KG1 (cell line): Measurements from ENCODE around the gene DLST.

Experiments
- DNase-seq: peaks from one replicate; lab custom pipeline; 2025; lab: John Stamatoyannopoulos, UW

The DLST gene

DNA sequence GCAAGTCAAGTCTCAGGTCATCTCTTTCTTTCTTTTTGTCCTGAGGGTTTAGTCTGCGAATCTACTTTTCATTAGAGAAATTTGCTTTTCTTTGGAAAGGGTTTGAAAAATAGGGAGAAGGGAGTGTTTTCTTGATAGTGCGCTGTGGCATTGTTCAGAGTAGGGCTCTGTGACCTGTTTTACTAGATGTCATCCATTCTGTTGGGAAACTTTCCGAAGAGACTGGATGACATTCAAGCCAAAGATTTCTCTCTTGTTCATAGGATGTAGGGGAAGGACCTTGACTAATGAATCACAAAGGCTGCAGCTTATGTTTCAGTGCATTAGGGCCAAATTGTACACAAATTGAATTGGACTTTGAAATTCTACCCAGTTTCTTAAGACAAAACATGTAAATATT, 14.7 kb downstream of the DLST start:
- DNase-seq = no peak

- no peak for DNase-seq
Measured at GRCh38 chr14:74897642-74898041, 15.9 kb downstream of the DLST start.

- no peak for DNase-seq
Measured at GRCh38 chr14:74898083-74898482, 16.4 kb downstream of the DLST start.

GRCh38 chr14:74898694-74899093, 17.0 kb downstream of the DLST start:
- DNase-seq = no peak

GRCh38 chr14:74902941-74903705, 21.4 kb downstream of the DLST start:
- no peak for DNase-seq

- DNase-seq = no peak
Measured at GRCh38 chr14:74904635-74905503, 23.2 kb downstream of the DLST start.

- DNase-seq = peak; percentile 32
Measured at GRCh38 chr14:74905595-74906142, 24.0 kb downstream of the DLST start.

- DNase-seq = no peak
Measured at GRCh38 chr14:74906925-74907521, 25.3 kb downstream of the DLST start.

DNA sequence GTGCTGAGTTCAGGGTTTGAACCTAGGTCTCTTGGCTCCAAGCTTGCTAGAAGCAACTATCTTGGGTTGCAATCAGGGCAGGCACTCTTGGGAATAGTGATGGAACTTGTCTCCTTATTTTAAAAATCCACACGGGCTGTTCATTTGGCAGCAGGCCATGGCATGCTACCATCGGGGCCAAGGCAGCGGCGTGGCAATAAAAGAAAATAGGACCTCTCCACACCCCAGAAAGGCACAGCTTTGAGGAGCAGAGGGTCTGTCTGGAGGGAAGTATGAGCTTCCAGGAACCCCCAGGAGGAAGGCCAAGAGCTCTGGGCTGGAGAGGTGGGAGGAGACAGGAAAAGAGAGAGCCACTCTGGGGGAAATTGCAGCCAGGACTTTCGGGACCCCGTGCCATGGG, 26.0 kb downstream of the DLST start:
- no peak for DNase-seq

DNA sequence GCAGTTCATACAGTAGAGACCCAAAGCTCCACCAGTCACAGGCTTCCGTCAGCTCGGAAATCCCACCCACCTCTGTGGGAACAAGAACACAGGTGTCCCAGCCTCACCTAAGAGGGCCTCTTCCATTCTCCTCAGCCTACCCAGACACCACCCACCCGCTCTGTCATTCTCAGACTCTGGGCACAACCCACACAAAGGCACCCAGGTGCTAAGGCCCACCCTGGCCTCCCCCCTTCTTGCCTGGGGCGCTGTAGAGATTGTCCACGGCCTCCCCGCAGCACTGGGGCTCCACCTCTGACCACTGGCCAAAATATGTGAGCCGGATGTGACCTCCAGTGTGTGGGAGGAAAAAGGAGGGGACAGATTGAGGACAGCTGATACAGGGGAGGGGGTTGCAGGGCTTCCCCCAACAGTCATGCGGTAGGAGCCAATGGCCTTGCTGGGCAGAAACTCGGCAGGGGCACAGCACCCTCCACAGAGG, 27.2 kb downstream of the DLST start:
- no peak for DNase-seq

GRCh38 chr14:74909501-74909900, 27.8 kb downstream of the DLST start:
- no peak for DNase-seq

DNA sequence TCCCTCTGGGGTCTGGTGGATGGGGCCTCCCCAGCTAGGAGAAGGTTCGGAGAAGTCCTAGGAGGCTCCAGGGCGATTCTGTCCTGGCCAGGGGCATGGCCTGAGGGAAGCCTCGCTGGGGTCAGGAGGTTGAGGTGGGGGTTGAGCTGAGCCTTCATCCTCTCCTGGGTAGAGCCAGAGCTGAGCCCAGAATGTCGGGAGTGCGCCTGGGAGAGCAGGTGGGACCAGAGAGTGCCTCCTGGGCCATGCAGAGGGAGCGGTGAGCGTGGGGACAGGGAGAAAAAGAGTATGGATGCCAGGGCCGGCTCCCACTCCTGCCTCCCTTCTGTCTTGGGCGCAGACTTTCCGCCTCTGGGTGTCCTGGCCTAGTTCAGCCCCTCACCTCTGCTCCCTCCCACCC, 28.2 kb downstream of the DLST start:
- DNase-seq = no peak

DNA sequence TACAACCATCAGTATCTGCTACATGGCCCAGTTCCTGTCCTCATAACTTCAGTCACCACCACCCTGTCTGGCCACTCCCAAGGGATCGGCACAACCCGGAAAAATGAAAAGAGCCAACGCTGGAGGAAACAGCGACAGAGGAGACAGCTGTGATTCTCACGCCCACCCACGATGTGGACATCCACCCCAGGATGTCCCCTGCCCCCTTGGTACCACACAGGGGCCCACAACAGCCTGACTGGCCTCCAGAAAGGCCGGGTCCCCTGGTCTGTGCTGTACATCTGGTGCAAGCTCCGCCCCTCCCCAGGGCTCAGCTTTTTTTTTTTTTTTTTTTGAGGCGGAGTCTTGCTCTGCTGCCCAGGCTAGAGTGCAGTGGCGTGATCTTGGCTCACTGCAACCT, 28.8 kb downstream of the DLST start:
- no peak for DNase-seq

GRCh38 chr14:74911221-74911620, 29.5 kb downstream of the DLST start:
- DNase-seq = no peak

GRCh38 chr14:74911704-74912103, 30.0 kb downstream of the DLST start:
- DNase-seq = no peak

- no peak for DNase-seq
Measured at GRCh38 chr14:74912111-74912510, 30.4 kb downstream of the DLST start.

GRCh38 chr14:74912801-74913200, 31.1 kb downstream of the DLST start:
- no peak for DNase-seq

- no peak for DNase-seq
Measured at GRCh38 chr14:74913393-74913910, 31.7 kb downstream of the DLST start.

DNA sequence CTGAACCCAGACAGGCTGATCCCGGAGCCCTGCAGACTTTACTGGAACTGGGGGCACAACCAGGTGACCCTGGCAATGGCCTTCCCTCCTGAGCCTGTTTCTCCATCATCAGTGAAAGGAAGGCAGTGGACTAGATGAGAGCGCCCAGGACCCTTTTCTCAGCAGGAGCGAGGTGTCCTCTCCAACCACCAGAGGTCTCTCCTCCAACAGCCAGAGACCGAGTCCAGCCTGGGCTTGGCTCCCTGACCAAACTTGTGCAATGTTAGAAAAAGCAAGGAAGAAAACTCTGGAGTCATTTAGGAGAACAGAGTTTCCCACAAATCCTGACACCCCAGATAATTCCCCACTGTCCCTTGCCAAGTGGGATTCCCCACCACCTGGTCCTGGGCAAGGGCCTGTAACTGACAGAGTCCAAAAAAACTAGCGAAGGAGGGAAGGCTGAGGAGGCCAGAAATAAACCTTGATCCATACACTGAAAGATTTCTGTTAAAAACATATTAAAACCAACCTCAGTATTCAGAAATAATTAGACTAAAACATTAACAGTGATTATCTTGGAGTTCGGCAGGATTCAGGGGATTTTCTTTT, 32.4 kb downstream of the DLST start:
- no peak for DNase-seq

GRCh38 chr14:74915426-74915825, 33.7 kb downstream of the DLST start:
- no peak for DNase-seq

- no peak for DNase-seq
Measured at GRCh38 chr14:74915826-74916225, 34.1 kb downstream of the DLST start.

GRCh38 chr14:74917178-74917543, 35.4 kb downstream of the DLST start:
- DNase-seq = no peak
